Heart right ventricle (tissue), 16 donors: ENCODE measurements around the gene DIAPH3. TPM values are rescaled to one million over a fixed set of nuclear protein-coding genes. Genes with fewer than 3 reads are reported as not detected.
"Not testable (repeated sequence)": the region's sequence is repeated elsewhere in the genome, so short reads cannot be mapped to it uniquely, and the experiment has no call there.

Experiments used
- ATAC-seq, 8 donors: fragments of 200-7000 bp; cut with Tn5 transposase; one replicate each; pipeline ENCODE4 v1.9.1; 2020; ENCODE audit warnings: mild to moderate bottlenecking in 8 of 8, moderate library complexity in 8 of 8, moderate number of reproducible peaks in 1 of 8
- DNase-seq, 2 donors: peaks; one replicate each; pipeline ENCODE4 v3.0.0-alpha.2; 2020
- H3K27ac ChIP-seq, 10 donors: fragments of 200-600 bp; sonication (generic) in 2 of 10; one replicate each; pipeline versions ENCODE4 v1.5.0 to v1.8.0; 2020 to 2022; ENCODE audit warnings: mild to moderate bottlenecking in 3 of 10
- H3K27me3 ChIP-seq, 7 donors: fragments of 200-600 bp; one replicate each; pipeline ENCODE4 v1.8.0; 2021 to 2022; ENCODE audit warnings: mild to moderate bottlenecking in 2 of 7
- H3K36me3 ChIP-seq, 9 donors: fragments of 200-600 bp; sonication (generic) in 1 of 9; one replicate each; pipeline versions ENCODE4 v1.5.0 to v1.8.0; 2020 to 2022; ENCODE audit warnings: mild to moderate bottlenecking in 2 of 9
- H3K4me1 ChIP-seq, 9 donors: fragments of 200-600 bp; sonication (generic) in 1 of 9; one replicate each; pipeline versions ENCODE4 v1.5.0 to v1.8.0; 2020 to 2022; ENCODE audit warnings: mild to moderate bottlenecking in 4 of 9
- H3K4me3 ChIP-seq, 10 donors: fragments of 200-600 bp; sonication (generic) in 2 of 10; one replicate each; pipeline versions ENCODE4 v1.5.0 to v1.8.0; 2020 to 2022; ENCODE audit warnings: mild to moderate bottlenecking in 7 of 10, moderate library complexity in 2 of 10
- H3K9me3 ChIP-seq, 11 donors: fragments of 200-600 bp in 10 of 11; sonication (generic) in 2 of 11; one replicate each; pipeline versions ENCODE4 v1.5.0 to v1.8.0; 2013 to 2022; ENCODE audit warnings: mild to moderate bottlenecking in 2 of 11, control low read depth in 1 of 11, moderate library complexity in 1 of 11
- WGBS, 2 donors: extraction: QIAGEN DNeasy Blood & Tissue Kit; methylation state at CpG; one replicate each; pipeline ENCODE4 v1.1.7; 2013; ENCODE audit warnings: inconsistent platforms in 1 of 2; 5-methylcytosine and 5-hydroxymethylcytosine counted together
- intact Hi-C, 10 donors: fragments of 100-400 bp; cut with DNase I; formaldehyde crosslinking; loops; one replicate each; pipeline versions ENCODE4 v1.11.1 to v1.14.2; 2022
- polyA plus RNA-seq, 2 donors: library from polyadenylated mRNA; stranded (reverse); fragments of 200-250 nt; gene quantifications; one replicate each; pipeline ENCODE4 v1.2.3, GENCODE V29; 2013
- total RNA-seq, 10 donors: library from RNA; stranded (reverse); fragmentation: NEBNext Ultra II Directional in 3 of 10; extraction: Animal tissue kit (Norgen Biotek cat#: 25700) in 3 of 10; gene quantifications; one replicate each; pipeline versions ENCODE4 v1.2.1 to v1.2.4, GENCODE V29; 2021 to 2023
- TF ChIP-seq, protein P1 (sequence below), 9 donors: fragments of 200-600 bp; sonication (generic) in 2 of 9; IDR thresholded peaks; one replicate each; pipeline versions ENCODE4 v1.5.0 to v1.8.0; 2021 to 2022; ENCODE audit warnings: antibody characterized with exemption in 9 of 9, mild to moderate bottlenecking in 5 of 9, moderate library complexity in 1 of 9
- donor health status: Arrhythmogenic right ventricular cardiomyopathy.
- donor health status: ischemic (EF 13 %, LVEDD 7.1; RV severe dilation, severe dysfunction).
- donor health status: healthy with polysubstance abuse.
- donor health status: DM: no; HTN: yes; CAD: no.
- donor health status: DM: no; HTN: no; CAD: no.
- donor health status: ischemic (EF 25% LVEDD 6.9; RV normal size, moderate dysfunction).
- donor health status: ischemic (EF 25% LVEDD 5.7; RV mildly dilated, moderate dysfunction).
- donor health status: healthy.
- donor health status: DM: yes; HTN: yes; CAD: no.
- donor health status: Ischemic cardiomyopathy.
- donor health status: ischemic (EF 35%, LVEDD 5.7; RV mildly dilated, moderate dysfunction).
- donor health status: nonischemic (EF 11% LVEDD 7.7; RV severe dilation, severe dysfunction).
- donor health status: DM: yes; HTN: yes; CAD: no.
- donor health status: PGD.
- donor health status: ischemic (EF 29% LVEDD 5.4; RV normal size, mild dysfunction).
- donor health status: nonischemic (EF 23%, LVEDD 6.1; RV moderate dilation, normal function).

DIAPH3 gene
- total and polyA plus RNA-seq, 12 donors, result 0.04 to 2.2 (median 0.19) TPM

DNA sequence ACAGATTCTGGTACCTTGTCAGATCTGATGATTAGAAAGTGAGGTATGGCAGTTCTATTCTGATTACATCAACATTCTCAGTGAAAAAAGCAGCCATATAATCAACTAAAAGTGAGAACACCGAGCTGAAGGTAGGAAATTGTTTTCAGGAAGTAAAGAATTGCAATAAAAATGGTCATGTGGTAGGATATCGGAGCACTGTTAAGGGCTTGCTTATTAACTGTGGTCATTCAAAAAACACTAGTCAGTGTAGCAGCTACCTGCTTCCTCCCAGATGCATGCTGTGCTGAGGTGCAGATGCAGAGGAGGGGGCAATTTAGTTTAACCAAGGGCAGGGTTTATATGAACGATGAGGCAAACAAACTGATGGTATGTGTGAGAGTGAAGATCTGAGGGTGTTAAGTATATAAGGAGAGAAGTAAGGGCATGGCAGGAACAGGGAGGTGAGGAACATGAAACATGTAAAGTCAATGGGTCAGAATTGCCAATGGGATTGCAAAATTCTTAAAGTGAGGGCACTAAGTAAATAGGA is 111.9 kb downstream of the DIAPH3 start:
- no peak overlapping the region for H3K27ac ChIP-seq
- 85 to 89% methylated on average over 3 of the region's 3 CpGs for WGBS, 2 donors
- no peak overlapping the region for H3K4me3 ChIP-seq
- TF ChIP-seq, protein P1, sequence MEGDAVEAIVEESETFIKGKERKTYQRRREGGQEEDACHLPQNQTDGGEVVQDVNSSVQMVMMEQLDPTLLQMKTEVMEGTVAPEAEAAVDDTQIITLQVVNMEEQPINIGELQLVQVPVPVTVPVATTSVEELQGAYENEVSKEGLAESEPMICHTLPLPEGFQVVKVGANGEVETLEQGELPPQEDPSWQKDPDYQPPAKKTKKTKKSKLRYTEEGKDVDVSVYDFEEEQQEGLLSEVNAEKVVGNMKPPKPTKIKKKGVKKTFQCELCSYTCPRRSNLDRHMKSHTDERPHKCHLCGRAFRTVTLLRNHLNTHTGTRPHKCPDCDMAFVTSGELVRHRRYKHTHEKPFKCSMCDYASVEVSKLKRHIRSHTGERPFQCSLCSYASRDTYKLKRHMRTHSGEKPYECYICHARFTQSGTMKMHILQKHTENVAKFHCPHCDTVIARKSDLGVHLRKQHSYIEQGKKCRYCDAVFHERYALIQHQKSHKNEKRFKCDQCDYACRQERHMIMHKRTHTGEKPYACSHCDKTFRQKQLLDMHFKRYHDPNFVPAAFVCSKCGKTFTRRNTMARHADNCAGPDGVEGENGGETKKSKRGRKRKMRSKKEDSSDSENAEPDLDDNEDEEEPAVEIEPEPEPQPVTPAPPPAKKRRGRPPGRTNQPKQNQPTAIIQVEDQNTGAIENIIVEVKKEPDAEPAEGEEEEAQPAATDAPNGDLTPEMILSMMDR (IDR thresholded peaks at IDR 0.05), result no peak
- no peaks in the 10 kb centered on the region for H3K9me3 ChIP-seq
- no peak for ATAC-seq
- no peaks in the 10 kb centered on the region for H3K27me3 ChIP-seq
- intact Hi-C loops, result no loop called here
- no peaks in the 10 kb centered on the region for H3K4me1 ChIP-seq
- DNase-seq, result no peak
- H3K36me3 ChIP-seq, result no peaks in the 10 kb centered on the region

GRCh38 chr13:60048353-60048752 is 115.4 kb downstream of the DIAPH3 start:
- ATAC-seq, H3K4me3 ChIP-seq, H3K36me3 ChIP-seq, DNase-seq, intact Hi-C loops, H3K27me3 ChIP-seq, H3K27ac ChIP-seq, H3K4me1 ChIP-seq, H3K9me3 ChIP-seq: not testable (repeated sequence)

DNA sequence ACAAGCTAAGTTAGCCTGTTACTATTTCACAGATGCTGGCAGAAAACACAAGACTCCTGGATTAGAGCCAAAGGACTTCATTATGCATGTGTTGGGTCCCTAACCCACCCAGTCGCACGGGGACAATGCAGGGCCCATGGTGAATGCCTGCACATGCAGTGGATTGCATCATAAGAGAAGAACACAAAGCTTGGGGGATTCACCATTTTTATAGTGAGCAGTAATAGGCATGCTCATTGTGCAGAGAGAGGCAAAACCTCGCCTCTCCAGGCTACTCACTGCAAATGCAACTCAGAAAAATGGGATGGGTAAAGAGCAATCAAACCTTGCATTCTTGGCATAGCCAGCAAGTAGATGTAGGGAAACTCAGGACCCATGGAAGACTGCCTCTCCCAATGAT is 115.8 kb downstream of the DIAPH3 start:
- ATAC-seq (no peak), DNase-seq (no peak)
- intact Hi-C loops, result no loop called here
- Histone ChIP-seq H3K9me3 (no peaks in the 10 kb centered on the region), H3K4me1 (no peaks in the 10 kb centered on the region), H3K27ac (no peak overlapping the region), H3K4me3 (no peak overlapping the region), H3K27me3 (no peaks in the 10 kb centered on the region), H3K36me3 (no peaks in the 10 kb centered on the region)
- 57 to 65% methylated on average over 3 of the region's 3 CpGs for WGBS, 2 donors
- TF ChIP-seq, protein P1 (IDR thresholded peaks at IDR 0.05), result no peak

DNA sequence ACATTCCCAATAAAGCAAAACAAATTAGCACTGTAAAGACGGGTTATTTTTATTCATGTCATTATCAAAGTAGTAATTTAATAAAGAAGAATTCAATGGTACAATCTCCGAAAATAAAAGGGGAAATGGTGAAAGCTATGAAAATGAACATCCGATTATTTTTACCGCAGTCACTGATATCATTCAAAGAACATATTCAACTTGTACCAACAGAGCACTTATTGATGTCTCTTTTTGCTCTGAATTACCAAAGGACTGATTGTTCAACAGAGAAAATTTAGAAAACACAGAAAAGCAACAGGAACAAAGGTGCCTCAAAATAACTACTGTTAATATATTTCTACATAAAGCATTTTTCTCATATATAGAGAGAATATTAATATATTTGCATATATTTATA is 119.4 kb downstream of the DIAPH3 start:
- TF ChIP-seq, protein P1 (IDR thresholded peaks at IDR 0.05), result no peak
- intact Hi-C loops, result no loop called here
- H3K4me1 ChIP-seq, result no peaks in the 10 kb centered on the region
- H3K27ac ChIP-seq, result no peak overlapping the region
- no peak overlapping the region for H3K4me3 ChIP-seq
- ATAC-seq, result no peak
- DNase-seq, result no peak
- H3K9me3 ChIP-seq, result no peaks in the 10 kb centered on the region
- H3K36me3 ChIP-seq, result no peaks in the 10 kb centered on the region
- H3K27me3 ChIP-seq, result no peaks in the 10 kb centered on the region
- 96 to 97% methylated on average over 4 of the region's 4 CpGs for WGBS, 2 donors

GRCh38 chr13:60043262-60043661 is 120.5 kb downstream of the DIAPH3 start:
- intact Hi-C loops, result no loop called here
- TF ChIP-seq, protein P1 (IDR thresholded peaks at IDR 0.05), result no peak
- ATAC-seq (no peak), DNase-seq (no peak)
- H3K9me3 ChIP-seq, result no peaks in the 10 kb centered on the region
- no peak overlapping the region for H3K4me3 ChIP-seq
- no peaks in the 10 kb centered on the region for H3K27me3 ChIP-seq
- H3K27ac ChIP-seq, result no peak overlapping the region
- 73 to 74% methylated on average over 2 of the region's 2 CpGs for WGBS, 2 donors
- H3K4me1 ChIP-seq, result no peaks in the 10 kb centered on the region
- no peaks in the 10 kb centered on the region for H3K36me3 ChIP-seq

DNA sequence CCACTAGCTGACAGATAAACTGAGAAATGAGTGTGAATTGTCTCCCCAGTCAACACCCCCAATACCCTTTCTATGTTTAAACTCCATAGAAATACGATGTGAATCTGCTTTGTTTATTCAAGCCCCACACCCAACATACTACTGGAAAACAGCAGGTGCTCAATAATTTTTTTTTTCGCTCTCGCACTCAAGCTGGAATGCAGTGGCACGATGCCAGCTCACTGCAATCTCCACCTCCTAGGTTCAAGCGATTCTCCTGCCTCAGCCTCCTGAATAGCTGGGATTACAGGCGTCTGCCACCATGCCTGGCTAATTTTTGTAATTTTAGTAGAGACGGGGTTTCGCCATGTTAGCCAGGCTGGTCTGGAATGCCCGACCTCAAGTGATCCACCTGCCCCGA is 123.1 kb downstream of the DIAPH3 start:
- WGBS, 2 donors, result 89 to 92% methylated on average over 10 of the region's 10 CpGs

More for the DNA sequence above, 123.1 kb downstream of the DIAPH3 start:
- DNase-seq, H3K4me3 ChIP-seq, H3K27me3 ChIP-seq, ATAC-seq, H3K4me1 ChIP-seq, intact Hi-C loops, H3K36me3 ChIP-seq, H3K27ac ChIP-seq, H3K9me3 ChIP-seq: not testable (repeated sequence)
